Heart right ventricle (tissue), 16 donors: ENCODE results near the gene SLC28A1. TPM values are rescaled to one million over a fixed set of nuclear protein-coding genes. Genes with fewer than 3 reads are reported as not detected.
A peak's percentile ranks its signal among the peaks of the same experiment; 100 is the strongest.

Source experiments
- ATAC-seq, 8 donors: fragments of 200-7000 bp; cut with Tn5 transposase; one replicate each; pipeline ENCODE4 v1.9.1; 2020; ENCODE audit warnings: mild to moderate bottlenecking in 8 of 8, moderate library complexity in 8 of 8, moderate number of reproducible peaks in 1 of 8
- DNase-seq, 2 donors: peaks; one replicate each; pipeline ENCODE4 v3.0.0-alpha.2; 2020
- H3K27ac ChIP-seq, 10 donors: fragments of 200-600 bp; sonication (generic) in 2 of 10; one replicate each; pipeline versions ENCODE4 v1.5.0 to v1.8.0; 2020 to 2022; ENCODE audit warnings: mild to moderate bottlenecking in 3 of 10
- H3K27me3 ChIP-seq, 7 donors: fragments of 200-600 bp; one replicate each; pipeline ENCODE4 v1.8.0; 2021 to 2022; ENCODE audit warnings: mild to moderate bottlenecking in 2 of 7
- H3K36me3 ChIP-seq, 9 donors: fragments of 200-600 bp; sonication (generic) in 1 of 9; one replicate each; pipeline versions ENCODE4 v1.5.0 to v1.8.0; 2020 to 2022; ENCODE audit warnings: mild to moderate bottlenecking in 2 of 9
- H3K4me1 ChIP-seq, 9 donors: fragments of 200-600 bp; sonication (generic) in 1 of 9; one replicate each; pipeline versions ENCODE4 v1.5.0 to v1.8.0; 2020 to 2022; ENCODE audit warnings: mild to moderate bottlenecking in 4 of 9
- H3K4me3 ChIP-seq, 10 donors: fragments of 200-600 bp; sonication (generic) in 2 of 10; one replicate each; pipeline versions ENCODE4 v1.5.0 to v1.8.0; 2020 to 2022; ENCODE audit warnings: mild to moderate bottlenecking in 7 of 10, moderate library complexity in 2 of 10
- H3K9me3 ChIP-seq, 11 donors: fragments of 200-600 bp in 10 of 11; sonication (generic) in 2 of 11; one replicate each; pipeline versions ENCODE4 v1.5.0 to v1.8.0; 2013 to 2022; ENCODE audit warnings: mild to moderate bottlenecking in 2 of 11, control low read depth in 1 of 11, moderate library complexity in 1 of 11
- CTCF ChIP-seq, 9 donors: fragments of 200-600 bp; sonication (generic) in 2 of 9; IDR thresholded peaks; one replicate each; pipeline versions ENCODE4 v1.5.0 to v1.8.0; 2021 to 2022; ENCODE audit warnings: antibody characterized with exemption in 9 of 9, mild to moderate bottlenecking in 5 of 9, moderate library complexity in 1 of 9
- WGBS, 2 donors: extraction: QIAGEN DNeasy Blood & Tissue Kit; methylation state at CpG; one replicate each; pipeline ENCODE4 v1.1.7; 2013; ENCODE audit warnings: inconsistent platforms in 1 of 2; 5-methylcytosine and 5-hydroxymethylcytosine counted together
- intact Hi-C, 10 donors: fragments of 100-400 bp; cut with DNase I; formaldehyde crosslinking; loops; one replicate each; pipeline versions ENCODE4 v1.11.1 to v1.14.2; 2022
- polyA plus RNA-seq, 2 donors: library from polyadenylated mRNA; stranded (reverse); fragments of 200-250 nt; gene quantifications; one replicate each; pipeline ENCODE4 v1.2.3, GENCODE V29; 2013
- total RNA-seq, 10 donors: library from RNA; stranded (reverse); fragmentation: NEBNext Ultra II Directional in 3 of 10; extraction: Animal tissue kit (Norgen Biotek cat#: 25700) in 3 of 10; gene quantifications; one replicate each; pipeline versions ENCODE4 v1.2.1 to v1.2.4, GENCODE V29; 2021 to 2023
- donor health status: Arrhythmogenic right ventricular cardiomyopathy.
- donor health status: ischemic (EF 13 %, LVEDD 7.1; RV severe dilation, severe dysfunction).
- donor health status: healthy with polysubstance abuse.
- donor health status: DM: no; HTN: yes; CAD: no.
- donor health status: DM: no; HTN: no; CAD: no.
- donor health status: ischemic (EF 25% LVEDD 6.9; RV normal size, moderate dysfunction).
- donor health status: ischemic (EF 25% LVEDD 5.7; RV mildly dilated, moderate dysfunction).
- donor health status: healthy.
- donor health status: DM: yes; HTN: yes; CAD: no.
- donor health status: Ischemic cardiomyopathy.
- donor health status: ischemic (EF 35%, LVEDD 5.7; RV mildly dilated, moderate dysfunction).
- donor health status: nonischemic (EF 11% LVEDD 7.7; RV severe dilation, severe dysfunction).
- donor health status: DM: yes; HTN: yes; CAD: no.
- donor health status: PGD.
- donor health status: ischemic (EF 29% LVEDD 5.4; RV normal size, mild dysfunction).
- donor health status: nonischemic (EF 23%, LVEDD 6.1; RV moderate dilation, normal function).

SLC28A1 gene
- total and polyA plus RNA-seq, 12 donors, result 0.07 to 2.2 (median 1.5) TPM

- Histone ChIP-seq H3K27me3 (no peaks in the 10 kb centered on the region), H3K4me1 (peaks cover 0 to 11% (median 0%) of the 10 kb centered on the region in 9 donors), H3K36me3 (no peaks in the 10 kb centered on the region), H3K9me3 (no peaks in the 10 kb centered on the region), H3K27ac (no peak overlapping the region), H3K4me3 (no peak overlapping the region)
- intact Hi-C loops, result loop anchor here in 1 of 10 donors (10.0 kb wide), 1 partner anchor 64 kb away; no protein-coding TSS in a partner anchor
- DNase-seq, result no peak
- TF ChIP-seq CTCF (IDR thresholded peaks at IDR 0.05), result no peak
- WGBS, 2 donors, result 42 to 59% methylated on average over 3 of the region's 3 CpGs
- ATAC-seq, result peak in 2 of 8 donors; percentile 40 to 62
Measured at GRCh38 chr15:84970843-84971242, 86.4 kb downstream of the SLC28A1 start.

- H3K4me3 ChIP-seq, result no peak overlapping the region
- no peaks in the 10 kb centered on the region for H3K36me3 ChIP-seq
- no peak for DNase-seq
- peak overlapping the region in 1 of 10 donors; percentile 18 for H3K27ac ChIP-seq
- TF ChIP-seq CTCF (IDR thresholded peaks at IDR 0.05), result no peak
- intact Hi-C loops, result loop anchor here in 1 of 10 donors (10.0 kb wide), 1 partner anchor 61 kb away; no protein-coding TSS in a partner anchor
- H3K4me1 ChIP-seq, result peaks cover 0 to 21% (median 0%) of the 10 kb centered on the region in 9 donors
- H3K9me3 ChIP-seq, result no peaks in the 10 kb centered on the region
- H3K27me3 ChIP-seq, result no peaks in the 10 kb centered on the region
- peak in 2 of 8 donors; percentile 14 to 44 for ATAC-seq
- 79 to 83% methylated on average over 16 of the region's 16 CpGs for WGBS, 2 donors
Measured at GRCh38 chr15:84973492-84974460, 89.3 kb downstream of the SLC28A1 start.

GRCh38 chr15:84975871-84976351 is 91.4 kb downstream of the SLC28A1 start:
- no peaks in the 10 kb centered on the region for H3K36me3 ChIP-seq
- DNase-seq (no peak), ATAC-seq (no peak)
- H3K9me3 ChIP-seq, result no peaks in the 10 kb centered on the region
- intact Hi-C loops, result loop anchor here in 1 of 10 donors (10.0 kb wide), 1 partner anchor 59 kb away; no protein-coding TSS in a partner anchor
- no peaks in the 10 kb centered on the region for H3K27me3 ChIP-seq
- H3K4me1 ChIP-seq, result peaks cover 3 to 30% (median 13%) of the 10 kb centered on the region in 9 donors
- no peak overlapping the region for H3K4me3 ChIP-seq
- 59 to 63% methylated on average over 5 of the region's 5 CpGs for WGBS, 2 donors
- H3K27ac ChIP-seq, result no peak overlapping the region
- TF ChIP-seq CTCF (IDR thresholded peaks at IDR 0.05), result no peak

GRCh38 chr15:84976746-84977345 is 92.4 kb downstream of the SLC28A1 start:
- H3K36me3 ChIP-seq, result no peaks in the 10 kb centered on the region
- H3K9me3 ChIP-seq, result no peaks in the 10 kb centered on the region
- DNase-seq, result no peak
- no peak overlapping the region for H3K27ac ChIP-seq
- H3K4me3 ChIP-seq, result no peak overlapping the region
- peaks cover 3 to 27% (median 13%) of the 10 kb centered on the region in 9 donors for H3K4me1 ChIP-seq
- ATAC-seq, result no peak
- WGBS, 2 donors, result 97% methylated on average over 10 of the region's 10 CpGs
- intact Hi-C loops, result loop anchor here in 1 of 10 donors (10.0 kb wide), 1 partner anchor 58 kb away; no protein-coding TSS in a partner anchor
- H3K27me3 ChIP-seq, result no peaks in the 10 kb centered on the region
- no peak for TF ChIP-seq CTCF (IDR thresholded peaks at IDR 0.05)
